Right lung (tissue), 10 donors: ENCODE measurements around the gene F7. TPM values are rescaled to one million over a fixed set of nuclear protein-coding genes. Genes with fewer than 3 reads are reported as not detected.
"Not testable (repeated sequence)": the region's sequence is repeated elsewhere in the genome, so short reads cannot be mapped to it uniquely, and the experiment has no call there.

Source experiments
- DNase-seq, 2 donors: peaks; one replicate each; pipeline ENCODE4 v3.0.0-alpha.2; 2013
- long read RNA-seq, 8 donors: transcript quantifications; one replicate each; lab custom pipeline, GENCODE V29; 2026
- polyA plus RNA-seq, 5 donors: library from polyadenylated mRNA; unstranded; fragments of 120-200 nt; gene quantifications; one replicate each; pipeline versions ENCODE4 v1.2.1 to v1.2.3, GENCODE V29; 2013; ENCODE audit warnings: inconsistent platforms in 1 of 5, low replicate concordance in 1 of 5; ENCODE audit not compliant: insufficient read length in 5 of 5, insufficient read depth in 1 of 5

Gene F7
- 1 to 10 TPM in 2 of 5 donors, under 1 TPM in 3; 0.40 to 1.5 (median 0.89) TPM for polyA plus RNA-seq
- long read RNA-seq, donor 1, result 0 reads
- long read RNA-seq, donor 2, result 0 reads
- long read RNA-seq, donor 3, result 0 reads
- long read RNA-seq, donor 4, result 0 reads
- long read RNA-seq, donor 5, result 0 reads
- long read RNA-seq, donor 6, result 0 reads
- long read RNA-seq, donor 7, result 0 reads
- long read RNA-seq, donor 8, result 0 reads

DNA sequence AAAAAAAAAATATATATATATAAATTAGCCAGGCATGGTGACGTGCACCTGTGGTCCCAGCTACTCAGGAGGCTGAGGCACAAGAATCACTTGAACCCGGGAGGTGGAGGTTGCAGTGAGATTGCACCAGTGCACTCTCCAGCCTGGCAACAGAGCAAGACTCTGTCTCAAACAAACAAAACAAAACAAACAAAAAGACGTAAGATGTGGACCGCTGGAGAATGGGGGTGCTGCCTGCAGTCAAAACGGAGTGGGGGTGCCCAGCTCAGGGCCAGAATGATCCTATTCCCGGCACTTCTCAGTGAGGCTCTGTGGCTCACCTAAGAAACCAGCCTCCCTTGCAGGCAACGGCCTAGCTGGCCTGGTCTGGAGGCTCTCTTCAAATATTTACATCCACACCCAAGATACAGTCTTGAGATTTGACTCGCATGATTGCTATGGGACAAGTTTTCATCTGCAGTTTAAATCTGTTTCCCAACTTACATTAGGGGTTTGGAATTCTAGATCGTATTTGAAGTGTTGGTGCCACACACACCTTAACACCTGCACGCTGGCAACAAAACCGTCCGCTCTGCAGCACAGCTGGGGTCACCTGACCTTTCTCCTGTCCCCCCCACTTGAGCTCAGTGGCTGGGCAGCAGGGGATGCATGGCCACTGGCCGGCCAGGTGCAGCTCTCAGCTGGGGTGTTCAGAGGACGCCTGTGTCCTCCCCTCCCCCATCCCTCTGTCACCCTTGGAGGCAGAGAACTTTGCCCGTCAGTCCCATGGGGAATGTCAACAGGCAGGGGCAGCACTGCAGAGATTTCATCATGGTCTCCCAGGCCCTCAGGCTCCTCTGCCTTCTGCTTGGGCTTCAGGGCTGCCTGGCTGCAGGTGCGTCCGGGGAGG is at the start of gene F7:
F7 (plus strand) TSS at position 760 of the 889 bp plus-strand sequence; CDS start at position 811, 51 bp downstream.
- no peak for DNase-seq

DNA sequence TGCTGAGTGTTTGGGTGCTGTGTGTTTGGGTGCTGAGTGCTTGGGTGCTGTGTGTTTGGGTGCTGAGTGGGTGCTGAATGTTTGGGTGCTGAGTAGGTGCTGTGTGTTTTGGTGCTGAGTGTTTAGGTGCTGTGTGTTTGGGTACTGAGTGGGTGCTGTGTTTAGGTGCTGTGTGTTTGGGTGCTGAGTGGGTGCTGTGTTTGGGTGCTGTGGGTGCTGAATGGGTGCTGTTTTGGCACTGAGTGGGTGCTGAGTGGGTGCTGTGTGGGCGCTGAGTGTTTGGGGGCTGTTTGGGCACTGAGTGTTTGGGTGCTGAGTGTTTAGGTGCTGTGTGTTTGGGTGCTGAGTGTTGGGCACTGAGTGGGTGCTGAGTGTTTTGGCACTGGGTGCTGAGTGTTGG is 48.5 kb upstream of the F7 start:
- DNase-seq, result no peak

DNA sequence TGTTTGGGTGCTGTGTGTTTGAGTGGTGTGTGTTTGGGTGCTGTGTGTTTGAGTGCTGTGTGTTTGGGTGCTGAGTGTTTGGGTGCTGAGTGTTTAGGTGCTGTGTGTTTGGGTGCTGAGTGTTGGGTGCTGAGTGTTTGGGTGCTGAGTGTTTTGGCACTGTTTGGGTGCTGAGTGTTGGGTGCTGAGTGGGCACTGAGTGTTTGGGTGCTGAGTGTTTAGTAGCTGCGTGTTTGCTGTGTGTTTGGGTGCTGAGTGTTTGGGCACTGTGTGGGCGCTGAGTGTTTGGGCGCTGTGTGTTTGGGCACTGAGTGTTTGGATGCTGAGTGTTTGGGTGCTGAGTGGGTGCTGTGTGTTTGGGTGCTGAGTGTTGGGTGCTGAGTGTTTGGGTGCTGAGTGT is 48.0 kb upstream of the F7 start:
- DNase-seq, result not testable (repeated sequence)

DNA sequence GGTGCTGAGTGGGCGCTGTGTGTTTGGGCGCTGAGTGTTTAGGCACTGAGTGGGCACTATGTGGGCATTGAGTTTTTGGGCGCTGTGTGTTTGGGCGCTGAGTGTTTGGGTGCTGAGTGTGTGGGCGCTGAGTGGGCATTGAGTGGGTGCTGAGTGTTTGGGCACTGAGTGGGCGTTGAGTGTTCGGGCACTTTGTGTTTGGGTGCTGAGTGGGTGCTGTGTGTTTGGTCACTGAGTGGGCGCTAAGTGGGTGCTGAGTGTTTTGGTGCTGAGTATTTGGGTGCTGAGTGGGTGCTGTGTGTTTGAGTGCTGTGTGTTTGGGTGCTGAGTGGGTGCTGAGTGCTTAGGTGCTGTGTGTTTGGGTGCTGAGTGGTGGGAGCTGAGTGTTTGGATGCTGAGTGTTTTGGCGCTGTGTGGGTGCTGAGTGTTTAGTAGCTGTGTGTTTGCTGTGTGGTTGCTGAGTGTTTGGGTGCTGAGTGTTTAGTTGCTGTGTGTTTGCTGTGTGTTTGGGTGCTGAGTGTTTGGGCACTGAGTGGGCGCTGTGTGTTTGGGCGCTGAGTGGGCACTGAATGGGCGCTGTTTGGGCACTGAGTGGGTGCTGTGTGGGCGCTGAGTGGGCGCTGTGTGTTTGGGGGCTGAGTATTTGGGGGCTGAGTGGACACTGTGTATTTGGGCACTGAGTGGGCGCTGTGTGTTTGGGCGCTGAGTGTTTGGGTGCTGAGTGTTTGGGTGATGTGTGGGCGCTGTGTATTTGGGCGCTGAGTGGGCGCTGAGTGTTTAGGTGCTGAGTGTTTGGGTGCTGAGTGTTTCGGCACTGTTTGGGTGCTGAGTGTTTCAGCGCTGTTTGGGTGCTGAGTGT is 47.2 kb upstream of the F7 start:
- DNase-seq, result no peak

DNA sequence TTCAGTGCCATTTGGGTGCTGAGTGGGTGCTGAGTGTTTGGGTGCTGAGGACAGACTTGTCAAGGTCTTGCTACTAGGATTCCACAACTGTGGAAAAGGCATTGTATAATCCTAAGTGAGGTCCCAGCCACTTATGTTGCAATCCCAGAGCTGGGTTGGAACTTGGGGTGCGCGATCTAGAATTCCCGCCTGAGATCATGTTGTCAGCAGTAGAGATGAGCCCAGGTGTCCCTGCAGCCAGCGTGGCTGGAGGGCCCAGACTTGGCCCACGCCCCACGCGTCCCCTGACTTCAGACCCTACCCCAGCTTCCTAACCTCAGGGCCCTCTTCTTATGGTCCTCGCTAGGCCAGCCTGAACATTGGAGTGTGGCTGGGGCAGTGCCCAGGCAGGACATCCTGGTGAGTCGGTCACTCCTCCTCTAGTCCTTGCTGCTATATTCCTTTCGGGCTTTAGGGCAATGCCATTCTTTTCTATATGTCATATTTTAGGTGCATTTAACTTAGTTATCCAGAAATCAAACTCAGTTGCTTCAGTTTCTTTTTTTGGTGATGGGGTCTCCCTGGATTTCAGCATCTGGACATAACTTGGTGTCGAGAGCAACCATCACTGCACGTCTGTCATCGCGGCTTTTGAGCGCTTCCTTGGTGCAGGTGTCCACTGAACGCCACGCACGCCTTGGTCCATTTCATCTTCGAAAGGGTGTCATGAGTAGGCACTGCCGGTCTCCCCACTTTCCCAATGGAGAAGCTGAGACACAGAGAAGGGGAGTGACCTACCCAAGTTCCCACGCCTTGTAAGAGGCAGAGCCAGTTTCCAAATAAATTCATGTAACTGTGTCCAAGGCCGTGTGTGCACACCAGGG is 46.4 kb upstream of the F7 start:
- no peak for DNase-seq

DNA sequence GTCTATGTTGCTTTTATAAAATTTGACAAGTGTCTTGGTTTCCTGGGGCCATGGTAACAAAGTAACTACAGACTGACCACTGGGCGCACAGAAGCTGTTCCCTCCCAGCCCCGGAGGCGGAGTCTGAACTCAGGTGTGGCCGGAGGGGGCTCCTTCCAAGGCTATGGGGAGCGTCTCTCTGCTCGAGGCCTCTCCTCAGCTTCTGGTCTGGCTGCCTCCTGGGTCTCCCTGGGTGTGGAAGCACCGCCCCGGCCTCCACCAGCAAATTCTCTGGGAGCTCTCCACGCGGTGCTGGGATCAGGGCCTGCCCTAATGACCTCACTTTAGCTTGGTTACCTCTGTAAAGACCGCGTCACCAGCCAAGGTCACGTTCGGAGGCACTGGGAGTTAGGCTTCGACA is 45.7 kb upstream of the F7 start:
- no peak for DNase-seq

DNA sequence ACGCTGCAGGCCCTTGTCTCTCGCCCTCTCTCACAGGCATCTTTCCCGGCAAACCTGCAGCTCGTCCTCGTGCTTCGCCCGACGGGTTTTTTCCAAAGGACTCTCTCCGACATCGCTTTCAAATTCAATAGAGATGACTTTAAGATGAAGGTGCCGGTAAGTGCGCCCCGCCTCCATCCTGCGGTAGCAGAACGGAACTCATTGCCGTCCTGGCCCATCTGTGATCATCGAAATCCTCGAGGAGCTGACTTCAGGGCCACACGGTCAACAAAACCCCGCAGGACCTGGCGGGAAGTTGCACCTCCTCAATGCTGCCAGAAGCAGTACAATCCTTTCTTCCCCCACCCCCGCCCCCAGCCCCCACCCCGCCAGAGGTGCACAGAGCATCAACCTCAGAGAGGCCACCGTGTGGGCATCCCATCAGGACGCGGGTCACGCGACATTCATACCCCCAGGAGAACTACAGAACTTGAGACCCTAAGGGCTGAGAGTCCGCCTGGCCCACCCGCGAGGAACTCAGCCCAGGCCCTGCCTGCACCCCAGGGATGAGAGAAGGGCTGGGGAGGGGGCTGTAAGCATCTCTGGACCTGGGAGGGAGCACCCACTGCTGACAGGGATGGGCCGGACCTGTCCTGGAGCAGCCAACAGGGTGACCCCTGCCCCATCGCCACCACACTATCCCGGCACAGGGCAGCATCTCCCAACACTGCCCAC is 44.9 kb upstream of the F7 start:
- DNase-seq, result no peak

DNA sequence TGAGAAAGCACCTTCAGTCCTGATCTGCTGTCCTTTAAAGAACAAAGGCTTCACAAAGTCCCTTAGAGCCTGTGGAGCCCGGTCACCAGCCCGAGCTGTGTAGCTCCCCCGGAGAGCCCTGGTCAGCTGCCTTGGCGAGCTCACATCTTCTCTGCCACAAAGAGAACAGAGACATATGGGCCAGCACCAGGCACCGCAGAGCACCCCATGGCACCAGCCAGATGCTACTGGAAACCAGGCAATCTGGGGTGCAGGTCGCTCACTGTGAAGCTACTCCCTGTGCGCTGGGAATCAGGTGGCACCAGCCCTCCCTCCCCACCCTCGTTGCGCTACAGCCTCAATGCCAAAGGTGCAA is 44.3 kb upstream of the F7 start:
- no peak for DNase-seq

DNA sequence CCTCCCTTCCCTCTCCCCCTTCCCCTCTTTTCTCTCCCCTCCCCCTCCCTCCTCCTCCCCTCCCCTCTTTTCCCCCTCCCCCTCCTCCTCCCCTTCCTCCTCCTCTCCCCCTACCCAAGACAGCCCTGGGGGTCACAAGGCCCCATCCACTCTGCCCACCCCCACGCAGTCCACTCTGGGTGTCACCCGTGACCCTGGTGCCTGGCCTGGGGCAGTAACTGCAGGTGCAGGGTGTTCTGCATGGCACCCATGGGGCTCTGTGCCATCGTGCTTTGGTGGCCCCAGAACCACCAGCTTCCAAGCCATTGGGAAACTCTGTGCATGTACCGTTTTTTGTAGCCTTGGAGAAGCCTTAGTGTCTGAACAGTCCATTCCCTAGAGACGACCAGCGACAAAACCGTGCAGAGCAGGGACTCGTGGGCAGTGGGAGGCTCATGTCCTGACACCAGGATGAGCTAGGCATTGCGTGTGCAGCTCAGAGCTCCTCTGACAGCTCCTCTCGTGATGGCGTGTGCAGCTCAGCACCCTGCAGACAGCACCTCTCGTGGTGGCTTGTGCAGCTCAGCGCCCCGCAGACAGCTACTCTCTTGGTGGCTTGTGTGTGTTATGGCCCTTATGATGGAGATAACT is 43.7 kb upstream of the F7 start:
- DNase-seq, result no peak

DNA sequence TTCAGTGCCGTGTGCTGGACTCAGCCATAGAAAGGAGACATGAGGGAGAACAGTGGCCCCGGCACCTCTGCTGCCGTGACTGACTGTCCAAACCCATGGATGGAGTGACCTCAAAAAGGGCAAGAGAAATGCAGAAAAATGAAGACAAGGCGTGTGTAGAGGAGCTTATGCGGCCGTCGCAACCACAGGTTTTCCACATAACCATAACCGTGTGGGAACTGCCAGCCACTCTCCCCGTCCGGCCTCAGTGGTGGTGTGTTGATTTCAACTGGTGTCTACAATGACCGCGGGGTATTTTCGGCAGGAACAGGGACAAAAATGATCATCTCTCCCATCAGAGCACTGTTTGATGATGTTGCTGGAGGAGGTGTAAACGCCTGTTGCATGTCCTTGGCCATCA is 42.9 kb upstream of the F7 start:
- DNase-seq, result no peak

DNA sequence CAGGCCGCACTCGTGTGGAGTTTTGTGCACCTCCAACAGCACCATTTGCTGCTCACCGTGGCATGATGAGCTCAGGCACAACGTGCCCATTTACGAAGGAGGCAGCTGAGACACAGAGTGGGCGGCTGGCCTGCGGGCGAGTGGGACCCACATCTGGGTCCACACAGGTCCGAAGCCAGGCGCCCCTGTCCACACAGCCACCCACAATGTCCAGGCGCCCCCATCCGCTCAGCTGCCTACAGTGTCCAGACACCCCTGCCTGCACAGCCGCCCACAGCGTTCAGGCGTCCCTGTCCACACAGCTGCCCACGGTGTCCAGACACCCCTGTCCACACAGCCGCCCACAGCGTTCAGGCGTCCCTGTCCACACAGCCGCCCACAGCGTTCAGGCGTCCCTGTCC is 42.5 kb upstream of the F7 start:
- DNase-seq, result no peak

DNA sequence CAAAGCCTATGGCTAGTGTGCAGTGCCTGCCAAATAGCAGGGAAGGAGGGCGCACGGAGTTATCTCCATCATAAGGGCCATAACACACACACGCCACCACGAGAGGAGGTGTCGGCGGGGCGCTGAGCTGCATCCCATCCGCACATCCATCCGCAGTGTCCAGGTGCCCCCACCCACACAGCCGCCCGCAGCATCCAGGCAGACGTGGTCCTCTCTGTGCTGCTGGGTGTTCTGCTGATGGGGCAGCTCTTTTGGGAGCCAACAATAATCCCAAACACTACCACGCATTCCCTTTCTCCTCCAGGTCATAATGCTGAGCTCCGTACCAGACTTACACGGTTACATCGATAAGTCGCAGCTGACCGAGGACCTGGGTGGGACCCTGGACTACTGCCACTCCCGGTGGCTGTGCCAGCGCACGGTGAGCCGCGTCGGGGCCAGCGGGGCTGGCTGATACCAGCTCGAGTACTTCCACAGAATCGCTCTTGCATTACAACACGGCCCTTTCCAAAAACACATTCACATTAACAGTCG is 41.5 kb upstream of the F7 start:
- no peak for DNase-seq

DNA sequence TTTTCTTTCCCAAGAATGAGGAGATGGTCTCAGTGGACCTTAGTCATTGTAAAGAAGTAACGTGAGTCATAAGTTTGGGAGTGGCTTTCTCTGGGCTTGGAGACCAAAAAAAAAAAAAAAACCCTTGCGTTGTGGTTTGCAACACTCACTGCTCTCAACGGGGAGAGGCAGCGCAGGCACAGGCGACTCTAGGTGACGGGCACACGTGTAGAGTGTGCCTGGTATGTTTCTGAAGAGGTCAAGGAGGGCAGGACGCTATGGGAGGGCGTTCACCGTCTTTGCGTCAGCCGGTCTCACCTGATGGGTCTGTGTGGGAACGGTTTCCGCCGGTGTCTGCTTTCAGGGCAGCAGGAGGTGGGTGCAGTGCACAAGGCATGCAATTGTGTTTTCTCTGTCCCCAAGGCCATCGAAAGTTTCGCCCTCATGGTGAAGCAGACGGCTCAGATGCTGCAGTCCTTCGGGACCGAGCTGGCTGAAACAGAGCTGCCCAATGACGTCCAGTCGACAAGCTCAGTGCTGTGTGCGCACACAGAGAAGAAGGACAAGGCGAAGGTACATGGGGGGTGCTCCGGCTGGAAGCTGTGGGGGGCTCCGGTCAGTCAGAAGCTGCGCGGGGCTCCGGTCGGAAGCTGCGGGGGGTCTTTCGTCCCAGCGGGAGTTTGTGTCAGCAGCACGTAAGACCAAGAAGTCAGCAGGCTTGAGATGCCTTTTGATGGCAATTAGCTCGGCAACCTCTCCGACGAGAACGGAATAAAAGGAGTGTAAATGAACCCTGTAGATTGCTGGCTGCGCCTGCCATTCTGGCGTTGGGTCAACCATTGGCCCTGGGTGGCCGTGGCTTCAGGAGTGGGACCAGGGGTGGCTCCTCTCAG is 40.8 kb upstream of the F7 start:
- no peak for DNase-seq

DNA sequence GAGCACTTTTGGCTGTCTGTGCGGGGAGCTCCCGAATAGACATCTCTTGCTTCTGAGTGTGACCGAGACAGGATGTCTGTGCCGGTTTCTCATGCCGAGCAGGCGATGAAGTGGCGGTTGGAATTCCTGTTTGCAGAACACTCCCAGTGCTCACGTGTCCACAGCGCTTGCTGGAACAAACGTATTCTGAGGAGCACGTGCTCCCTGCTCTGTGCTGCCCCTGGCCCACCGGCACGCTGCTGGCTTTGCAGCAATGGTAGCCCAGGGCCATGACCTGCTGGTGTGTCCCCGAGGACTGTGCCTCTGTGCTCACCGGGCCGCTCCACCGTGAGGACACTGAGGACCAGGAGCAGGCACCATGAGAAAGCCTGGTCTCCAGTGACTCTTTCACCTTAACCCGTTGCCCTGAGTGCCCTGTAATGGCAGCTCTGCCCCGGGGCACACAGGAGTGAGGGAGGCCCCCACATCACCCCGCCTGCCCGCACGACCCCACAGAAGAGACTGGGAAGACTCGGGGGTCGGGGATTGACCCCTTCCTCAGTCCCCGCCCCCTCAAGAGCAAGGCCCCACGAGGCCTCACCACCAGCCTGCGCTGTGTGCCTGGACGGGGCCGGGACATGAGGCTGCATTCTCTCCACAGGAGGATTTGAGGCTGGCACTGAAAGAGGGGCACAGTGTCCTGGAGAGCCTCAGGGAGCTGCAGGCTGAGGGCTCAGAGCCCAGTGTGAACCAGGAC is 40.0 kb upstream of the F7 start:
- no peak for DNase-seq

DNA sequence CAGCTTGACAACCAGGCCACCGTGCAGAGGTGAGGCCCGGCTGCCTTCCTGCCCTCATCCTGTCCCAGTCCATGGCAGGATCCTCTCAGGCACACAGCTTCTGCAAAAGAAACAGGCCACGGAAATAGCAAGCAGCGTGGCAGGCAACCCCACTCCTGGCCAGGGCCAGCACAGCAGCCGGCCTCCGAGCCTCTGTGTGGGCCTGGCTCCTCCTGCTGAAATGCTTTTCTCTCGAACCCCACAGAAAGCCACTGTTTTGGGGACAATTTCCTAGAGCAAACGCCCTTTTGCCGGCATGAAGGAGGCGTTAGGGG is 39.5 kb upstream of the F7 start:
- no peak for DNase-seq

DNA sequence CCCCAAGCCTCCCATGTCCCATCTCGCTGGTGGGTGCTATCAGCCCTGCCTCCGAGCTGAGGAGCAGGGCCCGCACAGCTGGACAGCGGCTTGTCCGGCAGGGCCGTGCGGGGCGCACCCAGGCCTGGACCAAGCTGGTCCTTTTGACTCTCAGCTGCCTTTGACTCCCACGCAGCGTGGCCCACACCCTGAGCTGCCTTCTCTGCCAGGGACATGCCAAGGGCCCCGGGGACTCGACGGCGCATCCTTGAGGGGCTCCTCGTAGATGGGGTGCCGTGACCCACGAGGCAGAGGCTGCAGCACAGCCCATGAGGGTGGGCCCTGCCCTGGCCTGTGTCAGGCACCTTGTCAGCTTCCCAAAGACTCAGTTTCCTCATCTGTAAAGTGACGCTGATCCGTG is 38.8 kb upstream of the F7 start:
- no peak for DNase-seq

DNA sequence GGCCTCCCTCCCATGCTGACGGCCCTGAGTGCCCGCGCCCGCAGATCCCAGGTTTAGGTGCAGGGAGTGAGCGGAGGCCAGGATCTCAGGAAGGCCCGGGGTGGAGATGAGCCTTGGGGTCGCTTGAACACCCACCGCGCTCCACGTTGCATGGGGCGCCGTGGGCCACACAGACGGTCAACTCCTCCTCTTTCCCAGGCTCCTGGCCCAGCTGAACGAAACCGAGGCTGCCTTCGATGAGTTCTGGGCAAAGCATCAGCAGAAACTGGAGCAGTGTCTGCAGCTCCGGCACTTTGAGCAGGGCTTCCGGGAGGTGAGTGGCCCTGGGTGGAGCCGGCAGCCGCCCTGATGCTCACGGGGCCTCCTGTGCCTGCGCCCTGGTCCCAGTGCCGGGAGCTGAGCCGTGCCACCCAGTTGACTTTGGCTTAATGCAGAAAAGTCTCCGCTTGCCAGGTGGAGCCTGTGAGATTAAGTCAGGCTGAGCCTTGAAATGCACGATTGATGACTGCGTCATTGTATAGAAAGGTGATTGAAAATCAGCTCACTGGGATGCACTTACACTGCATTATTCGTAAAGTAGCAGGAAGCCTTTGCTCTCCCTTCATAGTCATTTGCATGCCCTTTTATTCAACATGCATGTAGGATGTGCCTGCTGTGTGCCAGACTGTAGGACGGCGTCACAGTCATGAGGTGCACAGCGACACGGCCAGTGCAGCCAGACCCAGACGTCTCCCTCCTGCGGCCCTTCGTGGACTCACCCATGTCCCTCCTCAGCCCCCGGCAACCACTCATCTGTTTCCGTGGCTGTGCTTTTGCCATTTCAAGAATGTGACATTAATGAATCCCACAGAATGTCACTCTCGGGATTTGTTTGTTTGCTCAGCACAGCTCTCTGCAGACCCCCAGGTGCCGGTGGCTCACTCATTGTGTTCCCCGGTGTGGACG is 35.5 kb upstream of the F7 start:
- DNase-seq, result no peak
